Measurements from ENCODE around the gene WNT3A.
"Not testable (repeated sequence)": the region's sequence is repeated elsewhere in the genome, so short reads cannot be mapped to it uniquely, and the experiment has no call there.

The WNT3A gene

DNA sequence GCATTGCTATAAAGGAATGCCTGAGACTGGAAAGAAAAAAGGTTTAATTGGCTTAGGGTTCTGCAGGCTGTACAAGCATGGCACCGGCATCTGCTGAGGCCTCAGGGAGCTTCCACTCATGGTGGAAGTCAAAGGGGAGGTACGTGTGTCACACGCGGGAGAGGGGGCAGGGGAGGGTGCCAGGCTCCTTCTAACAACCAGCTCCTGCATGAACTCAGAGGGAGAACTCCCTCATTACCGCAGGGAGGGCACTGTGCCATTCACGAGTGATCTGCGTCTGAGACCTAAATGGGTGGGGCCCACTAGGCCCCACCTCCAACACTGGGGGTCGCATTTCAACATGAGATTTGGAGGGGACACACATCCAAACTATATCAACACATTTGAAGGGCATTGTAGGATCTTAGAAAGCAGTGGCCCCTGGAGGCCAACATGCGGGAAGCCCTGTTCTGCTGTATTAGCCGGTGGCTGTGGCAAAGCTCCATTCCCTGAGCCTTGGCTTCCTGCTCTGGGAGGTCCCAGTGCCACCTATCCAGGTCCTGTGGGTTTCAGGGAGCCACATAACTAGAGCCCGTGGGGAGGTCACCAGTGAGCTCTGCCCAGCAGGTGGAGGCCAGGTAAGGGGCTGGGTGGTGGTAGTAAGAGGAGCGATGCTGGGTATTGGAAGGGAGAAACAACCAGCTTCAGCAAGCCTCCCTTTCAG lies 10.0 kb downstream of the WNT3A start:
- no peaks in the 10 kb centered on the region for H3K36me3 ChIP-seq (replicated peaks)
- DNase-seq = no peak
- H3K4me3 ChIP-seq (ENCODE audit: low read depth, low read length) = no peak overlapping the region
- in situ Hi-C loops (cut with HindIII; ENCODE audit: low pct_ligation_motif_present, low sequenced_read_pairs) = no loop called here
- no peak overlapping the region for H3K27ac ChIP-seq
- no peaks in the 10 kb centered on the region for H3K27me3 ChIP-seq (replicated peaks)
- TF ChIP-seq, protein P1, sequence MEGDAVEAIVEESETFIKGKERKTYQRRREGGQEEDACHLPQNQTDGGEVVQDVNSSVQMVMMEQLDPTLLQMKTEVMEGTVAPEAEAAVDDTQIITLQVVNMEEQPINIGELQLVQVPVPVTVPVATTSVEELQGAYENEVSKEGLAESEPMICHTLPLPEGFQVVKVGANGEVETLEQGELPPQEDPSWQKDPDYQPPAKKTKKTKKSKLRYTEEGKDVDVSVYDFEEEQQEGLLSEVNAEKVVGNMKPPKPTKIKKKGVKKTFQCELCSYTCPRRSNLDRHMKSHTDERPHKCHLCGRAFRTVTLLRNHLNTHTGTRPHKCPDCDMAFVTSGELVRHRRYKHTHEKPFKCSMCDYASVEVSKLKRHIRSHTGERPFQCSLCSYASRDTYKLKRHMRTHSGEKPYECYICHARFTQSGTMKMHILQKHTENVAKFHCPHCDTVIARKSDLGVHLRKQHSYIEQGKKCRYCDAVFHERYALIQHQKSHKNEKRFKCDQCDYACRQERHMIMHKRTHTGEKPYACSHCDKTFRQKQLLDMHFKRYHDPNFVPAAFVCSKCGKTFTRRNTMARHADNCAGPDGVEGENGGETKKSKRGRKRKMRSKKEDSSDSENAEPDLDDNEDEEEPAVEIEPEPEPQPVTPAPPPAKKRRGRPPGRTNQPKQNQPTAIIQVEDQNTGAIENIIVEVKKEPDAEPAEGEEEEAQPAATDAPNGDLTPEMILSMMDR (IDR thresholded peaks at IDR 0.05; ENCODE audit: low read depth, low read length, missing control alignments) = no peak

DNA sequence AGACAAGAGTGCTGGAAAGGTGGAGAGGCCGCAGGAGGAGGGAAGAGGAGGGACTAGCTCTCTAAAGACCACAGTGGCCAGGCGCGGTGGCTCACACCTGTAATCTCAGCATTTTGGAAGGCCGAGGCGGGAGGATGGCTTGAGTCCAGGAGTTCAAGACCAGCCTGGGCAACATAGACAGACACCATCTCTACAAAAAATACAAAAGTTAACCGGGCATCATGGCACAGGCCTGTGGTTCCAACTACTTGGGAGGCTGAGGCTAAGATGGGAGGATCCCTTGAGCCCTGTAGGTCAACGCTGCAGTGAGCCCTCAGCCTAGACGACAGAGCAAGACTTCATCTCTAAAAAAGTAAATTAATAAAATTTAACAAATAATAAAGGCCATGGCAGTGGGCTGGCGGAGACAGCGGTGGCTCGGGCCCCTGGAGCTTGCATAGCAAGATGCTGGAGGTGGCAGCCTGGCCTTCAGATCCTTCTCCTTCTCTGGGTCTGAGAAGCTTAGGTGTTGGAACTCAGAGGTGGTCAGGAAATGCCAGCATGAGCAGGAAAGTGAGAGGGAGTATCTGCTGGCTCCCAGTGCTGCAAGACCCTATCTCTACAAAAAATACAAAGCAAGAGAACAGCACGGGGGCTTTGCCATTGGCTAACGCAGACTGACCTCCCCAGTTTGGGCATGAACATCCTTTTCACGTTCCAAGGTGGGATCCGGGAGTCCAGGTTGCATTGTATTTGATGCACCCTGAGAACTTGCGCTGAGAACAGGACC lies 10.7 kb downstream of the WNT3A start:
- in situ Hi-C loops (cut with HindIII; ENCODE audit: low pct_ligation_motif_present, low sequenced_read_pairs) = no loop called here
- H3K36me3 ChIP-seq (replicated peaks) = no peaks in the 10 kb centered on the region
- H3K4me3 ChIP-seq (ENCODE audit: low read depth, low read length) = no peak overlapping the region
- no peaks in the 10 kb centered on the region for H3K27me3 ChIP-seq (replicated peaks)
- TF ChIP-seq, protein P1 (IDR thresholded peaks at IDR 0.05; ENCODE audit: low read depth, low read length, missing control alignments) = no peak
- DNase-seq = no peak
- no peak overlapping the region for H3K27ac ChIP-seq

DNA sequence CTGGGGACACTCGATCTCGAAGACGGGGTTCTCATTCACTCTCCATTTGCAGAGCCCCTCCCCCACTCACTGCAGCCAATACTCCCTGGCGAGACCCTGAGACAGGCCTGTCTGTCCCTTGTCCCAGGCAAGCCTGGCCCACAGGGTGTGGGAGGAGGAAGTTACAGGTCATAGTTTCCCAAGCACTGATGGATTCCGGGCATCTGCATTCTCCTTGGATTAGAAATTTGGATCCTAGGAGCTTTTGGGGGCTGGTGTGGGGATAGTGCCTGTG lies 11.3 kb downstream of the WNT3A start:
- TF ChIP-seq, protein P1 (IDR thresholded peaks at IDR 0.05; ENCODE audit: low read depth, low read length, missing control alignments) = no peak
- in situ Hi-C loops (cut with HindIII; ENCODE audit: low pct_ligation_motif_present, low sequenced_read_pairs) = no loop called here

DNA sequence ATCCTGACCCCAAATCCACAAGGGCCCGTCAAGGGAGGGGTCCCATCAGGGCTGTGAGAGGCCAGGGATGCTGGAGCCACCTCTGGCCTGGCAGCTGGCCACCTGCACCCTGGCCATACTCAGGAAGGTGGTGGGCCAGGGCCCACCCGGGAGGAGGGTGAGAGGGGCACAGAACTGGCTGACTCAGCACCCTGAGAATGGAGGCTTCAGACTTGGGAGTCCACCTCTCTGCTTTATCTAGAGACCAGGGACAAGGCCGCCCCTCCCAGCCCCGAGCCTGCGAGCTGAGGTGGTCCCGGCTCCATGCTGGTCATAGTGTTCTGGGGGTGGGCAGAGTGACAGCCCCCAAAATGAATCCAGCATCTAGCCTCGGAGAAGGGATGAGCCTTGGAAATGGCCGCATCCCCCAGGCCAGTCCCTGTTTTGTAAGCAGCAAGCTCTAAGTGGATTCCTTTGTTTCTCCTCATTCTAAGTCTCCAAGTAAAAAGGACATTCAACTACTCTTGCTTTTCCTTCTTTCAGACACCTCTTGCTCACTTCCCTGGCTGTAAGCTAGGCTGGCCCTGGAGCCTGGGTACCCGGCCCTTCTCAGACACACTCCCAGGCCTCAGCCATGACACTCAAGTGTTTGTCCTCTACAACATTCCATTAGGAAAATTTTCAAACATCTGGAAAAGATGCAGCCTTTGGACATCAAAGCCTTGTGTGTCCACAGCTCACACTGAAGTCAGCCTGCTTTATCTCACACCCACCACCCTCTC lies 12.3 kb downstream of the WNT3A start:
- no peak overlapping the region for H3K4me3 ChIP-seq (ENCODE audit: low read depth, low read length)
- no peak for DNase-seq
- TF ChIP-seq, protein P1 (IDR thresholded peaks at IDR 0.05; ENCODE audit: low read depth, low read length, missing control alignments) = no peak
- in situ Hi-C loops (cut with HindIII; ENCODE audit: low pct_ligation_motif_present, low sequenced_read_pairs) = no loop called here
- no peak overlapping the region for H3K27ac ChIP-seq
- H3K27me3 ChIP-seq (replicated peaks) = no peaks in the 10 kb centered on the region
- no peaks in the 10 kb centered on the region for H3K36me3 ChIP-seq (replicated peaks)

More for the DNA sequence above, 11.3 kb downstream of the WNT3A start:
- Histone ChIP-seq H3K27me3 (replicated peaks) (no peaks in the 10 kb centered on the region), H3K4me3 (ENCODE audit: low read depth, low read length) (no peak overlapping the region), H3K36me3 (replicated peaks) (no peaks in the 10 kb centered on the region), H3K27ac (no peak overlapping the region)
- no peak for DNase-seq

DNA sequence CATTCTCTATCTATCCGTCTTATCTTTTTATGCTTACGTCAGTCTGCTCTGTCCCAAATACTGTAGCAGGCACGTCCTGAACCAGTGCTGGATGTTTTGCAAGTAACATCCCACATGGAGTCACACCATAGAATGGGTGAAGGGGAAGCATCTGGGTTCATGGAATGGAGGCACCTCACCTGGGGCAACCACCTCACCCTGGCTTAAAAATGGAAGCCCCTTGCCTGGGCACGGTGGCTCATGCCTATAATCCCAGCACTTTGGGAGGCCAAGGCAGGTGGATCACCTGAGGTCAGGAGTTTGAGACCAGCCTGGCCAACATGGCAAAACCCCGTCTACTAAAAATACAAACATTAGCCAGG lies 12.9 kb downstream of the WNT3A start:
- H3K27me3 ChIP-seq (replicated peaks); H3K36me3 ChIP-seq (replicated peaks); in situ Hi-C loops (cut with HindIII; ENCODE audit: low pct_ligation_motif_present, low sequenced_read_pairs); H3K4me3 ChIP-seq (ENCODE audit: low read depth, low read length); H3K27ac ChIP-seq; DNase-seq: not testable (repeated sequence)

DNA sequence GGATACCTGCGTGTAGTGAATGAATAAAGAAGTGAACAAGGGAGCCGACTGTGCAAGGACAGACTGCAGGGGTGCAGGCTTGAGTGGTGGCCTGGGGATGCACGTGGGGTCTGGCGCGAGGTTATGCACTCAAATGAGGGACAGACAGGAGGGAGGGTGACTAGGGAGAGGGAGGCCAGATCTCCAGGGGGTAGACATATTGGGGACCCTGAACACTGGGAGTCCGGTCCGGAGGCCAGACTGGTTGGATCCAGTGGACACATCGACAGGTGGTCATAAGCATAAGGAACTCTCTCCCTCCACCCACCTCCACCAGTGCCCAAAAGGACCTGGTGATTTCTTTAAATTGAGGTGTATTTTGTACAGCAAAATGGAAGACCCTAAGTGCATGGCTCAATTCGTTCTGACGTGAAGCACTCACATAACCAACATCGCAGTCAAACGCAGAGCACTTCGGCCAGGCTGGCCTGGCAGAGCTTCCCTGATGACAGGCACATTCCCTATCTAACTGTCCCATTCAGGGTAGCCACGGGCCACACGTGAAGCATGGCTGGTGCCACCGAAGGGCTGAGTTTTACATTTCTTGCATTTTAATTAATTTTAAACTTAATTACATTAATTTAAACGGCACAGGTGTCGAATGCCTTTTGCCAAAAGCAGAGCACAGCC lies 14.0 kb downstream of the WNT3A start:
- H3K27ac ChIP-seq = no peak overlapping the region
- DNase-seq = no peak
- no peaks in the 10 kb centered on the region for H3K36me3 ChIP-seq (replicated peaks)
- H3K4me3 ChIP-seq (ENCODE audit: low read depth, low read length) = no peak overlapping the region
- no peaks in the 10 kb centered on the region for H3K27me3 ChIP-seq (replicated peaks)
- TF ChIP-seq, protein P1 (IDR thresholded peaks at IDR 0.05; ENCODE audit: low read depth, low read length, missing control alignments) = no peak
- in situ Hi-C loops (cut with HindIII; ENCODE audit: low pct_ligation_motif_present, low sequenced_read_pairs) = no loop called here

Data from brain microvascular endothelial cell (primary cell).